K562 (cell line): Measurements from ENCODE around the gene LBHD1. TPM values are rescaled to one million over a fixed set of nuclear protein-coding genes. Genes with fewer than 3 reads are reported as not detected.
A peak's percentile ranks its signal among the peaks of the same experiment; 100 is the strongest.

Experiments used
- CREM ChIP-seq: IDR thresholded peaks from 2 replicates; pipeline ENCODE4 v1.6.1; 2014; ENCODE audit warnings: antibody characterized with exemption, low read depth
- FOXP1 ChIP-seq: sonication (generic); formaldehyde crosslinking; IDR thresholded peaks from 2 replicates; pipeline ENCODE4 v1.8.0; 2022; ENCODE audit warnings: mild to moderate bottlenecking, missing genetic modification reagents
- HLTF ChIP-seq: fragments of 450-650 bp; IDR thresholded peaks from 2 replicates; pipeline ENCODE4 v1.6.1; 2016
- LCOR ChIP-seq: sonication (generic); formaldehyde crosslinking; IDR thresholded peaks from 2 replicates; pipeline ENCODE4 v1.8.0; 2022; ENCODE audit warnings: mild to moderate bottlenecking, missing genetic modification reagents
- MEF2D ChIP-seq: conservative IDR thresholded peaks from 2 replicates; pipeline ENCODE4 v1.6.1; 2016; ENCODE audit warnings: low read depth, missing genetic modification characterization, missing compliant biosample characterization
- NFXL1 ChIP-seq: fragments of 450-650 bp; formaldehyde crosslinking; IDR thresholded peaks from 2 replicates; pipeline ENCODE4 v1.4.0; 2021; ENCODE audit warnings: mild to moderate bottlenecking
- POLR2AphosphoS5 ChIP-seq: IDR thresholded peaks from 2 replicates; pipeline ENCODE4 v1.6.1; 2011; ENCODE audit warnings: mild to moderate bottlenecking, low read depth, low read length, moderate library complexity; ENCODE audit not compliant: control insufficient read depth, insufficient read depth
- SNRNP70 ChIP-seq: fragments of 200-400 bp; formaldehyde crosslinking; optimal IDR thresholded peaks from 2 replicates; pipeline ENCODE3; 2017; ENCODE audit warnings: low read depth, low read length
- TBL1XR1 ChIP-seq, 2 experiments: IDR thresholded peaks; 2 replicates each; pipeline ENCODE4 v1.6.1; 2012; ENCODE audit warnings: improper control_type of control experiment in 2 of 2, low read length in 2 of 2, mild to moderate bottlenecking in 1 of 2
- ZNF143 ChIP-seq: sonication (generic); formaldehyde crosslinking; IDR thresholded peaks from 2 replicates; pipeline ENCODE4 v1.9.0; 2022; ENCODE audit warnings: mild to moderate bottlenecking, missing genetic modification reagents
- polyA plus RNA-seq, 8 experiments: library from polyadenylated mRNA; depleted of rRNA in 4 of 8; stranded (reverse) in 5 of 8; unstranded in 3 of 8; fragments of >200 nt; fragmentation: Nextera tagmentation in 2 of 8; fragmentation: Illumina TruSeq in 1 of 8; extraction: Ambion mirVana in 2 of 8; extraction: Trizol in 1 of 8; gene quantifications; 2 replicates each; pipeline versions ENCODE4 v1.2.1 to v1.2.3, GENCODE V29; 2011 to 2014; ENCODE audit warnings: inconsistent platforms in 1 of 8, missing spikeins in 1 of 8
- total RNA-seq, 7 experiments: library from RNA; depleted of rRNA in 6 of 7; stranded (reverse); fragments of >200 nt in 6 of 7; fragmentation: Illumina TruSeq in 2 of 7; extraction: Trizol in 2 of 7; gene quantifications; 2 replicates each; pipeline versions ENCODE4 v1.2.1 to v1.2.3, GENCODE V29; 2011 to 2021; ENCODE audit warnings: low replicate concordance in 1 of 7
- TF ChIP-seq, protein P1 (sequence below): fragments of 450-650 bp; IDR thresholded peaks from 2 replicates; pipeline ENCODE4 v1.6.1; 2016; ENCODE audit warnings: mild to moderate bottlenecking, moderate library complexity
- TF ChIP-seq, protein P2 (sequence below): fragments of 450-650 bp; formaldehyde crosslinking; IDR thresholded peaks from 2 replicates; pipeline ENCODE4 v1.4.0; 2020; ENCODE audit warnings: mild to moderate bottlenecking, mixed read lengths
- TF ChIP-seq, protein P3 (sequence below): IDR thresholded peaks from 2 replicates; pipeline ENCODE4 v1.6.1; 2012; ENCODE audit warnings: low read depth, low read length, improper control_type of control experiment, borderline replicate concordance

LBHD1 gene
- total and polyA plus RNA-seq, 9 of the 15 experiments (the other 6 are each of a cell fraction or from before 2014, with no cell fraction given), result 2.6 to 28.0 (median 12.5) TPM

DNA sequence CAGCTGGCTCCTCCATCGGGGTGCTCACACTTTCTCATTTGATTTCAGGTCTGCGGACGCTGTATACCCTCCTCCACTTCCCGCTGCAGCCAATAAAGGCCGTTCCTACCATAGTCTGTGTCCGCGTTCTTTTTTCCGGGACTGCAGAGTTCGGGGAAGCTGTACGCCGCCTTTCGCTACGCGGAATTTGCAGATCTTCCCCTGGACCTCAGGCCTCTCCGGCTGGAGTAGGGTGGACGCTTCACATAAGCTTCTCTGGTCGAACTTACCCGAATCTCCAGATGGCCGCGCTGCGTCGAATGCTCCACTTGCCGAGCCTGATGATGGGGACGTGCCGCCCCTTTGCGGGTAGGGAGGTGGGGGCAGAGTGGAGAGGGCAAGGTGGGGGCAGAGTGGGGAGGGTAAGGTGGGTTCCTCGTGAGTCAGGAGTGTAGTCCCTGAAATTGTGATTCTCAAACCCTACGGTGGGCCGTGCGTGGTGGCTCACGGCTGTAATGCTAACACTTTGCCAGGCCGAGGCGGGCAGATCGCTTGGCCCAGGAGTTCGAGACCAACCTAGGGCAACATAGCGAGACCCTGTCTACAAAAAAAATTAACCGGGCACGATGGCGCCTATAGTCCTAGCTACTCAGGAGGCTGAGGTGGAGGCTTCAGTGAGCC lies 6.3 kb downstream of the LBHD1 start (continued):
- TF ChIP-seq, protein P1, sequence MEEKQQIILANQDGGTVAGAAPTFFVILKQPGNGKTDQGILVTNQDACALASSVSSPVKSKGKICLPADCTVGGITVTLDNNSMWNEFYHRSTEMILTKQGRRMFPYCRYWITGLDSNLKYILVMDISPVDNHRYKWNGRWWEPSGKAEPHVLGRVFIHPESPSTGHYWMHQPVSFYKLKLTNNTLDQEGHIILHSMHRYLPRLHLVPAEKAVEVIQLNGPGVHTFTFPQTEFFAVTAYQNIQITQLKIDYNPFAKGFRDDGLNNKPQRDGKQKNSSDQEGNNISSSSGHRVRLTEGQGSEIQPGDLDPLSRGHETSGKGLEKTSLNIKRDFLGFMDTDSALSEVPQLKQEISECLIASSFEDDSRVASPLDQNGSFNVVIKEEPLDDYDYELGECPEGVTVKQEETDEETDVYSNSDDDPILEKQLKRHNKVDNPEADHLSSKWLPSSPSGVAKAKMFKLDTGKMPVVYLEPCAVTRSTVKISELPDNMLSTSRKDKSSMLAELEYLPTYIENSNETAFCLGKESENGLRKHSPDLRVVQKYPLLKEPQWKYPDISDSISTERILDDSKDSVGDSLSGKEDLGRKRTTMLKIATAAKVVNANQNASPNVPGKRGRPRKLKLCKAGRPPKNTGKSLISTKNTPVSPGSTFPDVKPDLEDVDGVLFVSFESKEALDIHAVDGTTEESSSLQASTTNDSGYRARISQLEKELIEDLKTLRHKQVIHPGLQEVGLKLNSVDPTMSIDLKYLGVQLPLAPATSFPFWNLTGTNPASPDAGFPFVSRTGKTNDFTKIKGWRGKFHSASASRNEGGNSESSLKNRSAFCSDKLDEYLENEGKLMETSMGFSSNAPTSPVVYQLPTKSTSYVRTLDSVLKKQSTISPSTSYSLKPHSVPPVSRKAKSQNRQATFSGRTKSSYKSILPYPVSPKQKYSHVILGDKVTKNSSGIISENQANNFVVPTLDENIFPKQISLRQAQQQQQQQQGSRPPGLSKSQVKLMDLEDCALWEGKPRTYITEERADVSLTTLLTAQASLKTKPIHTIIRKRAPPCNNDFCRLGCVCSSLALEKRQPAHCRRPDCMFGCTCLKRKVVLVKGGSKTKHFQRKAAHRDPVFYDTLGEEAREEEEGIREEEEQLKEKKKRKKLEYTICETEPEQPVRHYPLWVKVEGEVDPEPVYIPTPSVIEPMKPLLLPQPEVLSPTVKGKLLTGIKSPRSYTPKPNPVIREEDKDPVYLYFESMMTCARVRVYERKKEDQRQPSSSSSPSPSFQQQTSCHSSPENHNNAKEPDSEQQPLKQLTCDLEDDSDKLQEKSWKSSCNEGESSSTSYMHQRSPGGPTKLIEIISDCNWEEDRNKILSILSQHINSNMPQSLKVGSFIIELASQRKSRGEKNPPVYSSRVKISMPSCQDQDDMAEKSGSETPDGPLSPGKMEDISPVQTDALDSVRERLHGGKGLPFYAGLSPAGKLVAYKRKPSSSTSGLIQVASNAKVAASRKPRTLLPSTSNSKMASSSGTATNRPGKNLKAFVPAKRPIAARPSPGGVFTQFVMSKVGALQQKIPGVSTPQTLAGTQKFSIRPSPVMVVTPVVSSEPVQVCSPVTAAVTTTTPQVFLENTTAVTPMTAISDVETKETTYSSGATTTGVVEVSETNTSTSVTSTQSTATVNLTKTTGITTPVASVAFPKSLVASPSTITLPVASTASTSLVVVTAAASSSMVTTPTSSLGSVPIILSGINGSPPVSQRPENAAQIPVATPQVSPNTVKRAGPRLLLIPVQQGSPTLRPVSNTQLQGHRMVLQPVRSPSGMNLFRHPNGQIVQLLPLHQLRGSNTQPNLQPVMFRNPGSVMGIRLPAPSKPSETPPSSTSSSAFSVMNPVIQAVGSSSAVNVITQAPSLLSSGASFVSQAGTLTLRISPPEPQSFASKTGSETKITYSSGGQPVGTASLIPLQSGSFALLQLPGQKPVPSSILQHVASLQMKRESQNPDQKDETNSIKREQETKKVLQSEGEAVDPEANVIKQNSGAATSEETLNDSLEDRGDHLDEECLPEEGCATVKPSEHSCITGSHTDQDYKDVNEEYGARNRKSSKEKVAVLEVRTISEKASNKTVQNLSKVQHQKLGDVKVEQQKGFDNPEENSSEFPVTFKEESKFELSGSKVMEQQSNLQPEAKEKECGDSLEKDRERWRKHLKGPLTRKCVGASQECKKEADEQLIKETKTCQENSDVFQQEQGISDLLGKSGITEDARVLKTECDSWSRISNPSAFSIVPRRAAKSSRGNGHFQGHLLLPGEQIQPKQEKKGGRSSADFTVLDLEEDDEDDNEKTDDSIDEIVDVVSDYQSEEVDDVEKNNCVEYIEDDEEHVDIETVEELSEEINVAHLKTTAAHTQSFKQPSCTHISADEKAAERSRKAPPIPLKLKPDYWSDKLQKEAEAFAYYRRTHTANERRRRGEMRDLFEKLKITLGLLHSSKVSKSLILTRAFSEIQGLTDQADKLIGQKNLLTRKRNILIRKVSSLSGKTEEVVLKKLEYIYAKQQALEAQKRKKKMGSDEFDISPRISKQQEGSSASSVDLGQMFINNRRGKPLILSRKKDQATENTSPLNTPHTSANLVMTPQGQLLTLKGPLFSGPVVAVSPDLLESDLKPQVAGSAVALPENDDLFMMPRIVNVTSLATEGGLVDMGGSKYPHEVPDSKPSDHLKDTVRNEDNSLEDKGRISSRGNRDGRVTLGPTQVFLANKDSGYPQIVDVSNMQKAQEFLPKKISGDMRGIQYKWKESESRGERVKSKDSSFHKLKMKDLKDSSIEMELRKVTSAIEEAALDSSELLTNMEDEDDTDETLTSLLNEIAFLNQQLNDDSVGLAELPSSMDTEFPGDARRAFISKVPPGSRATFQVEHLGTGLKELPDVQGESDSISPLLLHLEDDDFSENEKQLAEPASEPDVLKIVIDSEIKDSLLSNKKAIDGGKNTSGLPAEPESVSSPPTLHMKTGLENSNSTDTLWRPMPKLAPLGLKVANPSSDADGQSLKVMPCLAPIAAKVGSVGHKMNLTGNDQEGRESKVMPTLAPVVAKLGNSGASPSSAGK, result peak; percentile 53
- TF ChIP-seq, protein P2, sequence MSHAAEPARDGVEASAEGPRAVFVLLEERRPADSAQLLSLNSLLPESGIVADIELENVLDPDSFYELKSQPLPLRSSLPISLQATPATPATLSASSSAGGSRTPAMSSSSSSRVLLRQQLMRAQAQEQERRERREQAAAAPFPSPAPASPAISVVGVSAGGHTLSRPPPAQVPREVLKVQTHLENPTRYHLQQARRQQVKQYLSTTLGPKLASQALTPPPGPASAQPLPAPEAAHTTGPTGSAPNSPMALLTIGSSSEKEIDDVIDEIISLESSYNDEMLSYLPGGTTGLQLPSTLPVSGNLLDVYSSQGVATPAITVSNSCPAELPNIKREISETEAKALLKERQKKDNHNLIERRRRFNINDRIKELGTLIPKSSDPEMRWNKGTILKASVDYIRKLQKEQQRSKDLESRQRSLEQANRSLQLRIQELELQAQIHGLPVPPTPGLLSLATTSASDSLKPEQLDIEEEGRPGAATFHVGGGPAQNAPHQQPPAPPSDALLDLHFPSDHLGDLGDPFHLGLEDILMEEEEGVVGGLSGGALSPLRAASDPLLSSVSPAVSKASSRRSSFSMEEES (CRISPR knock-in tag), result no peak
- TF ChIP-seq CREM, result peak; percentile 28; the same call in 1 of the 2 replicates
- TF ChIP-seq POLR2AphosphoS5, result peak; percentile 50; the same call in 1 of the 2 replicates
- 0 out of 4 replicates have a peak, but pooled peaks of 1 of the 2 experiments have one; percentile 13 for TF ChIP-seq TBL1XR1 (IDR thresholded peaks at IDR 0.05; ENCODE audit: low read length in 2 of 2)
- TF ChIP-seq MEF2D (tag), result 0 out of 2 replicates have a peak, but pooled peaks have one; percentile 19
- TF ChIP-seq NFXL1 (CRISPR knock-in tag), result 0 out of 2 replicates have a peak, but pooled peaks have one; percentile 2
- TF ChIP-seq ZNF143 (CRISPR knock-in tag), result peak; percentile 36; the same call in 1 of the 2 replicates
- TF ChIP-seq, protein P3, sequence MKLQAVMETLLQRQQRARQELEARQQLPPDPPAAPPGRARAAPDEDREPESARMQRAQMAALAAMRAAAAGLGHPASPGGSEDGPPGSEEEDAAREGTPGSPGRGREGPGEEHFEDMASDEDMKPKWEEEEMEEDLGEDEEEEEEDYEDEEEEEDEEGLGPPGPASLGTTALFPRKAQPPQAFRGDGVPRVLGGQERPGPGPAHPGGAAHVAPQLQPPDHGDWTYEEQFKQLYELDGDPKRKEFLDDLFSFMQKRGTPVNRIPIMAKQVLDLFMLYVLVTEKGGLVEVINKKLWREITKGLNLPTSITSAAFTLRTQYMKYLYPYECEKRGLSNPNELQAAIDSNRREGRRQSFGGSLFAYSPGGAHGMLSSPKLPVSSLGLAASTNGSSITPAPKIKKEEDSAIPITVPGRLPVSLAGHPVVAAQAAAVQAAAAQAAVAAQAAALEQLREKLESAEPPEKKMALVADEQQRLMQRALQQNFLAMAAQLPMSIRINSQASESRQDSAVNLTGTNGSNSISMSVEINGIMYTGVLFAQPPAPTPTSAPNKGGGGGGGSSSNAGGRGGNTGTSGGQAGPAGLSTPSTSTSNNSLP, result no peak
- 0 out of 2 replicates have a peak, but pooled peaks have one; percentile 36 for TF ChIP-seq FOXP1 (CRISPR knock-in tag)
- TF ChIP-seq SNRNP70, result peak; percentile 86
- no peak for TF ChIP-seq HLTF
- TF ChIP-seq LCOR (CRISPR knock-in tag), result peak; percentile 40; the same call in 1 of the 2 replicates
